ENCODE results near the gene GDA.

- TF ChIP-seq CTCF (IDR thresholded peaks at IDR 0.05) (no peak), POLR2A (IDR thresholded peaks at IDR 0.05) (no peak)
These were observed 5.4 kb downstream of the GDA start for GRCh38 chr9:72154468-72155285.

Data from lower leg skin (tissue), 3 donors.